Left renal pelvis (tissue), 4 donors: ENCODE results near the gene SLC27A1. TPM values are rescaled to one million over a fixed set of nuclear protein-coding genes. Genes with fewer than 3 reads are reported as not detected.
A peak's percentile ranks its signal among the peaks of the same experiment; 100 is the strongest.

Experiments used
- DNase-seq, 4 donors: peaks; one replicate each; pipeline ENCODE4 v3.0.0-alpha.2; 2013; ENCODE audit warnings: low read depth in 4 of 4, low spot score in 3 of 4
- polyA plus RNA-seq, 4 donors: library from polyadenylated mRNA; unstranded; fragments of 120-200 nt; gene quantifications; one replicate each; pipeline ENCODE4 v1.2.1, GENCODE V29; 2013; ENCODE audit not compliant: insufficient read length in 4 of 4

The SLC27A1 gene
- 10 to 100 TPM; 11.0 to 22.6 (median 14.5) TPM for polyA plus RNA-seq

DNA sequence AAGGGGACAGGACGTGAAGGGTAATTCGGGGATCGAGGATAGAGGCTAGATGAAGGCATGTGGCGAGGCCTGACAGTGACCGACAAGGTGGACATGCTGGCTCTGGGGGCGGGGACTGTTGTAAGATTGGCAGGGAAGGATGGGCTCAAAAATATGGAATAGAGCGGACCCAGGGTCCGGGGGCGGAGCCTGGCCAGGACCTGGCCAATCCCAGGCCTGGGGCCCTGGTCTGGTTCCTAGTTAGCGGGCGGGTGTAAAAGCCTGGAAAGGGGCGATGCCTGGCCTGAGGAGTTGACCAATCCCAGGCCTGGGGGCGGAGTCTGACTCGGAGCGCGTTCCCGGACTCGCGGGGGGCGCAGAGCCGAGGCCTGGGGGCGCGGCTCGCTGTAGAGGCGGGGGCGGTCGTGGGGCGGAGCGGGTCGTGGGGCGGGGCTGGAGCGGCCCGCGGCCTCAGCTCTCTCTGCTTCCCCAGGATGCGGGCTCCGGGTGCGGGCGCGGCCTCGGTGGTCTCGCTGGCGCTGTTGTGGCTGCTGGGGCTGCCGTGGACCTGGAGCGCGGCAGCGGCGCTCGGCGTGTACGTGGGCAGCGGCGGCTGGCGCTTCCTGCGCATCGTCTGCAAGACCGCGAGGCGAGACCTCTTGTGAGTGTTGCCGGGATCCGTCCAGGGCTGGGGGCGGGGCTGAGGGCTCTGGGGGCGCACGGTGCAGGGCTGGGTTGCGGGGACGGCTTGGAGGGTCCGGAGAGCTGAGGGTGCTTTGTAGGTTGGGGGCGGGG lies at the start of gene SLC27A1:
SLC27A1 (plus strand) TSS at position 457 of the 774 bp plus-strand sequence; CDS start at position 474, 17 bp downstream.
- DNase-seq = peak; percentile 96 to 98 (median 96)

DNA sequence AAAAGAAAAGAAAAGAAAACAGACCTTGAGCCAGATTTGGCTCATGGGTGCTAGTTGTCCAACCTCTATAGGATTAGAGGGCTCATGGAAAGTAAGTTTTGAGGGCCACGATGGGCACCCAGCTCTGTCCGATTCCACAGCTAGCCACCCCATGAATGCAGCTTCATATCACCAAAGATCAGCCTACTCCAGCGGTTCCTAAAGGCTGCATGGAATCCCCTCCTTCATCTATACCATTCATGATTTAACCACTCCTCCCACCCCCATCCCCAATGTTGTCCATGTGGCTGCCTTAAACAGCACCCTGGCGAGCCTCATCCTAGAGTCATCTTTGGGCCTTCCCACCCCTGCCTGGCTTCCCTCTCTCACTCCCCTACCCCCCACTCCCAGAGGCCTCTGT lies 48.4 kb upstream of the SLC27A1 start:
- DNase-seq = no peak

- no peak for DNase-seq
These were observed 46.7 kb upstream of the SLC27A1 start for GRCh38 chr19:17423429-17424208.

DNA sequence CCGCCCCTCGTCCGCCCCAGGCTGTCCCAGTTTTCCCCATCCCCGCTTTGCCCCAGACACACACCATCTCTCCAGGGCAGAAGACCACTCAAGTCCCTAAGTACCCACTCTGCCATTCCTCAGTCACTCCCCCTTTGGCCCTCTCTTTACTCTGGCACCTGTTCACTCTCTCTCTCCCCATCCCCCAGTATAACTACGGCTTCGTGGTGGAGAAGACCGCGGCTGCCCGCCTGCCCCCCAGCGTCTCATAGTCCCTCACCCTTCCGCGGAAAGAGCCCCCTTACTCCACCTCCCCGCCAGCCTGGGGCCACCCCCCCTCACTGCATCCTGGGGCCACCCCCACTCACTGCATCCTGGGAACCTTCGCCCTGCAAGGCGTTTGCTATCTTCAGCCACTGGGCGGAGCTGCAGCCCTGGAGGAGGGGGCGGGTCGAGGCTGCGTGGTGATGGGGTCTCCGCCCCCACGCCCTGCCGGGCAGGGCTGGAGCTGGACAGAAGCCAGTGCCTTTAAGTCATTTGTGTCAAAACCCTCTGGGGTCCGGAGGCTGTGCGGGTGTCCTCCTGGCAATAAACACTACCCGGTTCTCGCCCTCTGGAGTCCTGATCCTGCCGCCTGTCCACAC lies 45.5 kb upstream of the SLC27A1 start:
- DNase-seq = no peak

GRCh38 chr19:17429641-17430113 lies 40.6 kb upstream of the SLC27A1 start:
- DNase-seq = no peak

DNA sequence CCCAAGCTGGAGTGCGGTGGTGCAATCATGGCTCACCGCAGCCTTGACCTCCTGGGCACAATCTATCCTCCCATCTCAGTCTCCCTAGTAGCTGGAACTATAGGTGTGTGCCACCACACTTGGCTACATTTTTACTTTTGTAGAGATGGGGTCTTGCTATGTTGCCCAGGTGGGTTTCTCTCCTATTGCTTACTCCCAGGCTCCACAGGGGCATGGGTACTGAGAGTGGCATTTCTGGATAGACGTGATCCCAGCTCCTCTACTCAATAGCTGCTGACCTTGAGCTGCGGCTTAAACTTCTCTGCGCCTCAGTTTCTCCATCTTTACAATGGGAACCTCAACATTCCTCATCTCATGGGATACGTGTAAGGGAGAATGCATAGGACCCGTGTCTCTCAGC lies 38.9 kb upstream of the SLC27A1 start:
- no peak for DNase-seq

DNA sequence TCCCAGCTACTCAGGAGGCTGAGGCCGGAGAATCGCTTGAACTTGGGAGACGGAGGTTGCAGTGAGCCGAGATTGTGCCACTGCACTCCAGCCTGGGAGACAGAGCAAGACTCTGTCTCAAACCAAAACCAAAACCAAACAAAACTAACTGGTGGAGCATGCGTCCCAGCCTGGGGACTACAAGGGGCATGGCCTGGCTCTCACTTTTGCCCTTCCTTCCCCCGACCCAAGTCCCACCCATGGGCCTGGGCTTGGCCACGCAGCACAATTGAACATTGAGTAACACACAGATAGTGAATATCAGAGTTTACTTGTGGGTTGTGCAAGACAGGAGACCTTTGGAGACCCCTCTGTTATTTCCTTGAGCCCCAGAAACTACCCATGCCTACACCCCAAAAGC lies 35.1 kb upstream of the SLC27A1 start:
- no peak for DNase-seq

DNA sequence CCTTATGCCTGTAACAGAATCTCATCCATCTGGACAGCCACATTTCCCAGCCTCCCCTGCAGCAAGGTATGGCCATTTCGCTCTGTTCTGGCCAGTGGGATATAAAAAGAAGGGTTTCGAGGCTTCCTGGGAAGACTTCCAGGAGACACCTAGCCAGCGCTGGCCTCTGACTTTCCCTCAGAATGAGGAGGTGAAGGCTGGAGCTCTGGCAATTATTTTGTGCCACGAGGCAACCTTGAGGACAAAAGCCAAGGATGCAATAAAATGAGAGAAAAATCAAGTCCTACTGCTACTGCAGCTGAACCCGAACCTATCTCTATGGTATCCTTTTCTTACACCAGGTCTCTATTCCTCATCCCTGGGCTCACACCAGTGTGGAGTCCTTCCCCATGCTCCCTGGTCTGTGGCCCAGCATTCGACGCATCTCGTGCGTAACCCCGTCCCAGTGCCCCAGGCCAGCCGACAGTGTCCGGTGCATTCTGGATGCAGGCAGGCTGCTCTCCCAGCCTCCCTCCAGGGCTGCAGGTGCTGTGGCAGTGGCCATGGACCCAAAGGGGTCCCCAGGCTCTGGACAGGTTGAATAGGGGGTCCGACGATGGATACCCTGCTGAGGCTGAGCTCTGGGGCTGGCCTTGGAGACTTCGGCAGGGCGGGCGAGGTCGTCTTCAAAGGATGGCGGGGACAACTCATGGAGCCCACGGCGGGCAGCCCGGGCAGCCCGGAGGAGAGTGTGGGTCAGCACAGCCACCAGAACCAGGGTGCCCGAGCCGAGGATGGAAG lies 34.0 kb upstream of the SLC27A1 start:
- no peak for DNase-seq

DNA sequence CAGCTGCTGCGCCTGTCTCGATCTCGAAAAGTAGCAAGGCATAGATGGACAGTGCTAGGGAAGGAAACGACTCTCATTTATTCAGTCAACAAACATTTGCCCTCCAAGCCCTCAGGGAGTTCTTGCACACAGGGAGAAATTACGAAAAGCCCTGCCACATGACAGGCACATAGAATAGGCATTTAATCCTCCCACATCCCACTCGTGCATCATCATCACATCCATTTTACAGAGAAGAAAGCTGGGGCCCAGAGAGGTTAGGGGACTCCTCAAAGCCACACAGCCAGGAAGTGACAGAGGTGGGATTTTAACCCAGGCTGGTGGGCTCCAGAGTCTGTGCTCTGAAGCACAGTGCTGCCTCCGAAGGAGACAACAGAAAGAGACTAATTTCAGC lies 33.5 kb upstream of the SLC27A1 start:
- DNase-seq = no peak

GRCh38 chr19:17441241-17442021 lies 28.9 kb upstream of the SLC27A1 start:
- no peak for DNase-seq

GRCh38 chr19:17445526-17446165 lies 24.7 kb upstream of the SLC27A1 start:
- DNase-seq = no peak

DNA sequence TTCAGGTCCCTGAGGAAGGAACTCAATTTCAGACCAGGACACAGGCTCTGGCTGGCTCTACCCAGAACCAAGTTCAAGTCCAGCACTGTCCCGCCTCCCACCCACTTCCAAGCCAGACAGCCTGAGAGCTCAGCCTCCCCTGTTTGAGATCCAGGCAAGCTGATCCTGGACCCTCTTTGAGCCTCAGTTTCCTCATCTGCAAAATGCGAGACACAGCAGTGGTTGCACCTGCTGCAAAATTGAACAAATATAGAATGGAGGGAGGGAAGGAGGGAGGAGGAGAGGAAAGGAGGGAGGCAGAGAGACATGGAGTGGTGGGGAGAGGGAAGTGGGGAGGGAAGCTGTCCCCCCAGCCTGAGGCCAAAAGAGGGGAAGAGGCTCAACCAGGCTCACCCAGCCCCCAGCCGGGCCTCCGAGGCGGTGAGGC lies 22.6 kb upstream of the SLC27A1 start:
- no peak for DNase-seq

GRCh38 chr19:17448131-17448967 lies 22.0 kb upstream of the SLC27A1 start, which contains the start of gene TMEM221:
Gene TMEM221, minus strand, starts transcription at chr19:17448668. Its CDS starts 206 bp downstream, at chr19:17448462.
- DNase-seq = no peak

DNA sequence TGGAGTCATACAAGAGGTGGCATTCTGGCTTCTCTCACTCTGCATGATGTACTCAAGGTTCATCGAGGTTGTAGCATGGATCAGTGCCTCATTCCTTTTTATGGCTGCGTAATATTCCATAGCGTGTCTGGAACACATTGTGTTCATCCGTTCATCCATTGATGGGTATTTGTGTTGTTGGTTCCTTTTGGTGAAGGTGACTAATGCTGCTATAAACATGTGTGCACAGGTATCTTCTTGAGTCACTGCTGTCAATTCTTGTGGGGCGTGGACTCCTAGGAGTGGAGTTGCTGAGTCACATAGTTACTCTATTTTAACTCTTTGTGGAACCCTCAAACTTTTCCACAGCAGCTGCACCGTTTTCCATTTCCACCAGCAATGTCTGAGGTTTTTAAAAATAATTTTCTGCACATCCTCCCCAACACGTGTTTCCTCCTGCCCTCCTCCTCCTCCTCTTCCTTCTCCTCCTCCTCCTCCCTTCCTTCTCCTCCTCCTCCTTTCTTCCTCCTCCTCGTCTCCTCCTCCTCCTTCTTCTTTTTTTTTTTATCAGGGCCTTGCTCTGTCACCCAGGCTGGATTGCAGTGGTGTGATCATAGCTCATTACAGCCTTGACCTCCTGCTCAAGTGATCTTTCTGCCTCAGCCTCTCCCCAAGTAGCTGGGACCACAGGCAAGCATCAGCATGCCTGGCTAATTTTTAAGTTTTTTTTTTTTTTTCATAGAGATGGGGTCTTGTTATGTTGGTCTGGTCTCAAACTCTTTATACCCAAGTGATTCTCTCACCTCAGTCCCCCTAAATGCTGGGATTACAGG lies 19.9 kb upstream of the SLC27A1 start:
- no peak for DNase-seq

DNA sequence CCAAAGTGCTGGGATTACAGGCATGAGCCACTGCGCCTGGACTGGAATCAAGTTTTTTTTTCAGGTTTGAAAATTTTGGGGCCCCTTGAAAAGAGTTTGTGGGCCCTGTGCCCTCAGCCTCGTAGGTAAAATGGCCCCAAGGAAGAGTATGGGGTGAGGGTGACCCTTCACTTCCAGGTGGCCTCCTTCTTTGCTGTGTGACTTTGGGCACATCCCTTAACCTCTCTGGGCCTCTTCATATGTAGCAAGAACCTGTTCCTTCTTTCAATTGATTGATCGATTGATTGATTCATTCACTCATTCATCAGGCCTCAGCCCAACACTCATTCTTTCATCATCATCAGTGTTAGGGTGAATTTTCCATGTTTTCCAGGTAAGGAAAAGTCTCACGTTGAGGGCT lies 18.5 kb upstream of the SLC27A1 start:
- DNase-seq = no peak

DNA sequence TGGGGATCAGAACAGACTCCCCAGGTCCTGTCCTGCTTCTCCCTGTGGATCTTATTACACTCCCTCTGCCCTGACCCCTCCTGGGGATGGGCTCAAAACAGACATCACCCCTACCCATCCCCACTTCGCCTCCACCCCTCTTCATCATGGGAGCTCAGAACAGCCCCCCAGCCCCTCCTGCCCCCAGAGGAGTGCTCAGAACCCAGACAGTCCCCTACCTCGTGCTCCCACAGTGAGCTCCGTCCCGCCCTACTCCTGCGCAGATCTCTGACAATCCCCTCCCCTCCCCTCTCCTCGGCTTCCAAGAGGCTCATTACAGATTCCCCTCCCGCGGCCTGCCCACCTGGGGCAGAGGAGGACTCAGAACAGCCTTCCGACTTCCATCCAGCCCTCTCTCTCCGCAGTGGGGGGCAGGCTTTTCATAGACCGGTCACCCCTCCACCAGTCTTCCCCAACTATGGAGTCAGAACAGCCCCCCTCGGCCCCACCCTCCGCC lies 15.7 kb upstream of the SLC27A1 start:
- DNase-seq = no peak
